Hepatocyte (in vitro differentiated cells): ENCODE measurements around the gene DCDC2B.

Experiments
- EZH2 ChIP-seq: fragments of 200-600 bp; sonication (generic); IDR thresholded peaks from 2 replicates; pipeline ENCODE4 v1.6.1; 2016; ENCODE audit warnings: antibody characterized with exemption, mild to moderate bottlenecking, borderline replicate concordance
- EZH2phosphoT487 ChIP-seq: fragments of 200-600 bp; sonication (generic); IDR thresholded peaks from one replicate; pipeline ENCODE4 v1.6.1; 2018; ENCODE audit warnings: antibody characterized with exemption, mild to moderate bottlenecking, low read depth, moderate library complexity; ENCODE audit not compliant: unreplicated experiment, severe bottlenecking
- TF ChIP-seq, protein P1 (sequence below): fragments of 200-600 bp; sonication (generic); IDR thresholded peaks from 2 replicates; pipeline ENCODE4 v1.5.1; 2016; ENCODE audit warnings: antibody characterized with exemption, mild to moderate bottlenecking; ENCODE audit not compliant: poor library complexity

DNA sequence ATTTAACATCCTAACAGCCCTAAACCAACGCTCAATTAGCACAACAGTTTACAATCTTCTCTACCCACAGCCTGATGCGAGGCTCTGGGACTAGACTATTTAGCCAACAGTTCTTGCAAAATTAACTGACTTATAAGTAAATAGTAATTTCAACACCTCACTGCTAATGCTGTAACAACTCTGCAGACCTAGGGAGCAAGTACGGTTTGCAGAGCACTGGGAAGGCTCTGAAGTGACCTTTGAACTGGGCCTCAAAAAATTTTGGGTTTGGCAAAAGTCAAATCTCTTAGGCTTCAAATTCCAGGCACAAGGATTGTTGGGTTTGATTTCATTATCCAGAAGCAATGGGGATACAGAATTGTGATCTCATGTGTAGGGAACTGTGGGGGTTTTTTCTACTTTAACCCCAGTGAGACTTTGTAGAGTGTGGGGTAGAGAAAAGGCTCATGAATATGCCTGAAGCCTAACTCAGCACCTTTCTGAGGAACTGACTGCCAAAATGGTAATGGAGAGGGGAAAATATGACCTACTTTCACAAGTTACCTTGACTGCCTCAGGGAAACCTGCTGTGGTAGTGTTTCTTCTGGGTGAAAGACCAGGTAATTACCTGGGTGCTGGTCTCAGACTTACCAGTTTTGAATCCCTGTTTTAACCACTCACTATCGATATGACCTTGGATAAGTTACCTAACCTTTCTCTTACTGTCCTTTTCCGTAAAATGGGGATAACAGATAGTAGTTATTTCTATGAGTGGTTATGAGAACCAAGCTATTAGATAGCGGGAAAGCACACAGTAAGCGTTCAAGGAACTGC is 30.3 kb upstream of the DCDC2B start:
- TF ChIP-seq, protein P1, sequence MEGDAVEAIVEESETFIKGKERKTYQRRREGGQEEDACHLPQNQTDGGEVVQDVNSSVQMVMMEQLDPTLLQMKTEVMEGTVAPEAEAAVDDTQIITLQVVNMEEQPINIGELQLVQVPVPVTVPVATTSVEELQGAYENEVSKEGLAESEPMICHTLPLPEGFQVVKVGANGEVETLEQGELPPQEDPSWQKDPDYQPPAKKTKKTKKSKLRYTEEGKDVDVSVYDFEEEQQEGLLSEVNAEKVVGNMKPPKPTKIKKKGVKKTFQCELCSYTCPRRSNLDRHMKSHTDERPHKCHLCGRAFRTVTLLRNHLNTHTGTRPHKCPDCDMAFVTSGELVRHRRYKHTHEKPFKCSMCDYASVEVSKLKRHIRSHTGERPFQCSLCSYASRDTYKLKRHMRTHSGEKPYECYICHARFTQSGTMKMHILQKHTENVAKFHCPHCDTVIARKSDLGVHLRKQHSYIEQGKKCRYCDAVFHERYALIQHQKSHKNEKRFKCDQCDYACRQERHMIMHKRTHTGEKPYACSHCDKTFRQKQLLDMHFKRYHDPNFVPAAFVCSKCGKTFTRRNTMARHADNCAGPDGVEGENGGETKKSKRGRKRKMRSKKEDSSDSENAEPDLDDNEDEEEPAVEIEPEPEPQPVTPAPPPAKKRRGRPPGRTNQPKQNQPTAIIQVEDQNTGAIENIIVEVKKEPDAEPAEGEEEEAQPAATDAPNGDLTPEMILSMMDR = no peak
- TF ChIP-seq EZH2phosphoT487 (no peak), EZH2 (no peak)
